SH-SY5Y (cell line): ENCODE results near the gene TSPEAR.
"Not testable (repeated sequence)": the region's sequence is repeated elsewhere in the genome, so short reads cannot be mapped to it uniquely, and the experiment has no call there.

ENCODE experiments used
- GATA2 ChIP-seq: IDR thresholded peaks from 2 replicates; pipeline ENCODE4 v1.6.1; 2011; ENCODE audit warnings: mild to moderate bottlenecking, low read depth, low read length
- GATA3 ChIP-seq: IDR thresholded peaks from 2 replicates; pipeline ENCODE4 v1.6.1; 2011; ENCODE audit warnings: low read depth, mild to moderate bottlenecking, low read length, moderate library complexity

Gene TSPEAR

DNA sequence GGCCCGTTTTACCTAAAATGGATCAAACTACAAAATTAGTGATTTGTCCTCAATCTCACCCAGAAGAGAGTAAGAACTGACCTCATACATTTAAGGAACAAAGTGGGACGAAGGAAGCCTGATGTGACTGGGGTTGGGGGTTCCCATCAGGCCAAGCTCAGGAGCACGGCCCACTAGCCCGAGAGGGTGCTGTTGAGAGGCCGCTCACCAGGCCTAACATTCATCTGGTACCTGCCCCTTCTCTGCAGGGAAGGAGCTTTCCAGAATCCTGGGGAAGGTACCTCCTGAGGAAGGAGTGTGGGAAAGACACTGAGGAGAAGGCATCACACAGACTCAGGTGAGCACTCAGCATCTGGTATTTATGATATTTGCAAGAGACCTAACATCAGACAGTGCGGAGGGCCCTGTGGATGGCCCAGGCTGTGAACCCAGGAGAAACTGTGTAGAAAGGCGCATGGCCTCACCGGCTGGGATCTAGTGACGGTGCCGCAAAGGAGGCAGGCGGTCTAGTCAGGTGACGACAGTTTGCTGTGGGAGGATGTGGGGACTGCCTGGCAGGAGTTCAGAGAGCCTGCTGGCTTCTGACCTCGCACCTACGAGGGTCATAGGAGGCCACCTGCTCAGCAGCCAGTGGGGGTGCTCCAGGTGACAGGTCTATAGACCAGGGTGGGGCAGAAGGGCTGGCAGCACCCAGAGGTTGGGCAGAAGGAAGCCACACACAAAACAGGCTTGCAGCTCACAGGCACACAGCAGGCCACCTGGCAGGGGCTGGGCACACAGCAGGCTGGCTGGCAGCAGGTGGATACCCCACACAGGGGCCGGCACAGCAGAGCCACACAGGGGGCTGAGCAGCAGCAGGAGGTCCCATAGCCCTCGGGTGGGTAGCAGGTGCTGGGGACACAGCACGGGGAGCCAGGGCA, 57.5 kb downstream of the TSPEAR start:
- no peak for TF ChIP-seq GATA2
- TF ChIP-seq GATA3, result no peak

- TF ChIP-seq GATA3 (no peak), GATA2 (no peak)
Measured at GRCh38 chr21:44653123-44653522, 58.2 kb downstream of the TSPEAR start.

GRCh38 chr21:44650973-44651675, 60.2 kb downstream of the TSPEAR start:
- TF ChIP-seq GATA3 (no peak), GATA2 (no peak)

GRCh38 chr21:44650265-44650972, 61.0 kb downstream of the TSPEAR start:
- no peak for TF ChIP-seq GATA3
- TF ChIP-seq GATA2, result no peak

DNA sequence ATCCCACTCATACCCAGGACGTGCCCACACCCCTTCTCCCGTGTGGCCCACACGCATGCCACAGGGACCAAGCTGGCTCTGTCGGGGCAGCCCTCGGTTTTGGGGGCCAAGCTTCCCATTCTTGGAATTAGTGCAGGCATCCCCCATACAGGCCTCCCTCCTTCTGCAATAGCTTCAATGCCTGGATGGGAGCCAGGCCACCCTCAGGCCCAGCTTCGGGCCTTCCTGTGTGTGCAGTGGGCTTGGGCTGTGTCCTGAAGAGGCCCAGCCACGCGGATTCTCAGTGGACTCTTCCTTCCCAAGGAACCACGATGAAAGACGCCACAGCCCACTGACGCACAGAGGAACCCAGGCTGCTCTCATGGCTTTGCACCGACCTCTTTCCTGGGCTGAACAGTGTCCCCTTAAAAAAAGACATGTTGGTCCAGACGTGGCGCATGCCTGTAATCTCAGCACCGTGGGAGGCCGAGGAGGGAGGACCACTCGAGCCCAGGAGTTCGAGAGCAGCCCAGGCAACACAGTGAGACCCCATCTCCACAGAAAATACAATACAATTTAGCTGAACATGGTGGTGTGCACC, 61.8 kb downstream of the TSPEAR start:
- TF ChIP-seq GATA2 (no peak), GATA3 (no peak)

DNA sequence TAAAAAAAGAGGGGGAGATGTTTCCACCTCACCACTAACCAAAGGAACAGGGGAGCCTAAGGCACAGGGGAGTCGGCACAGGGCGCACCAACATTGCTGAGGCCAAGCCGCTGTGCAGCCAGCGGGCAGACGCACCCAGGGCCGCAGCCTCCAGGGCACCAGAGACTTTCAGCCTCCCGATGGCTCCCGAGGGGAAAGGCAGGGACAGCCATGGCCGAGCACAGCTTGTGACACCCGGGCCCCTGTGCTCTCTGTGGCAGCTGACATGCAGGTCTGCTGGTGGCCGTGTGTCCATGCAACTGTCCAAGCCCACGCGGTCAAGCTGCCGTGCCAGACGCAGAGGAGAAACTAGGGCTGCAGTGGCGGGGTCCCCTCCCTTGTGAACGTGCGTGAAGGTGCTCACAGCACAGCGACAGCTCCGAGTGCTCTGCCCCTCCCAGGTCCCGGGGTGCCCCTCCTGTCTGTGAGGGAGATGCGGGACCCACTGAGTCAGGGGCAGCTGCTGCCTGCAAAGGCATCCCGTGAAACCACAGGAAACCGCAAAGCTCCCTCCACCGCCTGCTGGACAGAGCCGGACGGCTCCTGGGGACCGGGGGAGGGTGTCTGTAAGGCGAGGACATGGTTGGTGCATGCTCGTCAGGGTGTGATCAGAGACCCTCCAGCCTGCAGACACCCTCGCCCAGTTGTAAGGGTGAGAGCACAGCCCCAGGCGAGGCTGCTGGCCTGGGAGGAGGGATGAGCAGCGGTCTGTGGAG, 62.6 kb downstream of the TSPEAR start:
- TF ChIP-seq GATA2, result no peak
- no peak for TF ChIP-seq GATA3

DNA sequence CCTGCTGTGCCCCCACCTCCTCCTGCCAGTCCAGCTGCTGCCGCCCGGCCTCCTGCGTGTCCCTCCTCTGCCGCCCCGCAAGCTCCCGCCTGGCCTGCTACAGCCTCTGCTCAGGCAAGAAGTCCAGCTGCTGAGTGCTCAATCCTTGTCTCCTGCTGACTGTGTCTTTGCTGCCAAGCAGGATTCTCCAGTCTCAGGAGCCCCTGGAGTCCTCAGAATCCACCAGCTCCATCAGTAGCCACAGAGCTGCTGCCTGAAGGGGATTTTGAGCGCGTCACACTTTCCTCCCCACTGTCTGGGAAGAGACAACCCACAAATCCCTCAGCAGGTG, 64.2 kb downstream of the TSPEAR start:
- TF ChIP-seq GATA2, result no peak
- no peak for TF ChIP-seq GATA3

DNA sequence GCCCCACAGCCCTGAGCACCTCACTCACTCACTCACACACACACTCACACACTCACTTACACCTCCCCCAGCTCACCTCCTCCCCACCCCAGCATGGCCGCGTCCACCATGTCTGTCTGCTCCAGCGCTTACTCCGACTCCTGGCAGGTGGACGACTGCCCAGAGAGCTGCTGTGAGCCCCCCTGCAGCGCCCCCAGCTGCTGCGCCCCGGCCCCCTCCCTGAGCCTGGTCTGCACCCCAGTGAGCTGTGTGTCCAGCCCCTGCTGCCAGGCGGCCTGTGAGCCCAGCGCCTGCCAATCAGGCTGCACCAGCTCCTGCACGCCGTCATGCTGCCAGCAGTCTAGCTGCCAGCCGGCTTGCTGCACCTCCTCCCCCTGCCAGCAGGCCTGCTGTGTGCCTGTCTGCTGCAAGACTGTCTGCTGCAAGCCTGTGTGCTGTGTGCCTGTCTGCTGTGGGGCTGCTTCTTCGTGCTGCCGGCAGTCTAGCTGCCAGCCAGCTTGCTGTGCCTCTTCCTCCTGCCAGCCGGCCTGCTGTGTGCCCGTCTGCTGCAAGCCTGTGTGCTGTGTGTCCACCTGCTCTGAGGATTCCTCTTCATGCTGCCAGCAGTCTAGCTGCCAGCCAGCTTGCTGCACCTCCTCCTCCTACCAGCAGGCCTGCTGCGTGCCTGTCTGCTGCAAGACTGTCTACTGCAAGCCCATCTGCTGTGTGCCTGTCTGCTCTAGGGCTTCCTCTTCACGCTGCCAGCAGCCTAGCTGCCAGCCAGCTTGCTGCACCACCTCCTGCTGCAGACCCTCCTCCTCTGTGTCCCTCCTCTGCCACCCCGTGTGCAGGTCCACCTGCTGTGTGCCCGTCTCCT, 64.8 kb downstream of the TSPEAR start, which contains the start of gene KRTAP10-11:
KRTAP10-11 (plus strand) TSS at position 49 of the 856 bp plus-strand sequence; CDS start at position 94, 45 bp downstream.
- not testable (repeated sequence) for TF ChIP-seq GATA3, GATA2

DNA sequence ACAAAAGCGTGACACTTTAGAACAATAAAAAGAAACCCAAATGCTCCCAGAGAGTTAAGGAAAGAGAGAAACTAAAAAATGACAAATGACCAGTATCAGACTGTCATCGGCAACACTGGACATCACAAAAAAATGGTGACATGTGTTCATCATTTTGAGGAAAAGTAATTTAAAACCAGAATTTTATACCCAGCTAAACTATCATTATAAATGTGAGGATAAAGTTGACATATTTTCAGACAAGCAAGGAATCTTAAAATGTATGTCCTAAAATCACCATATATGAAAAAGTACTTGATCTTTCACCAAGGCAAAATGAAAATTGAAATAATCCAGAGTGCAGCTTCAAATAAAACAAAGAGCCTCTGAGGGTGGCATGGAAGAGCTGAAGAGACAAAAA, 66.5 kb downstream of the TSPEAR start:
- no peak for TF ChIP-seq GATA3
- TF ChIP-seq GATA2, result no peak

DNA sequence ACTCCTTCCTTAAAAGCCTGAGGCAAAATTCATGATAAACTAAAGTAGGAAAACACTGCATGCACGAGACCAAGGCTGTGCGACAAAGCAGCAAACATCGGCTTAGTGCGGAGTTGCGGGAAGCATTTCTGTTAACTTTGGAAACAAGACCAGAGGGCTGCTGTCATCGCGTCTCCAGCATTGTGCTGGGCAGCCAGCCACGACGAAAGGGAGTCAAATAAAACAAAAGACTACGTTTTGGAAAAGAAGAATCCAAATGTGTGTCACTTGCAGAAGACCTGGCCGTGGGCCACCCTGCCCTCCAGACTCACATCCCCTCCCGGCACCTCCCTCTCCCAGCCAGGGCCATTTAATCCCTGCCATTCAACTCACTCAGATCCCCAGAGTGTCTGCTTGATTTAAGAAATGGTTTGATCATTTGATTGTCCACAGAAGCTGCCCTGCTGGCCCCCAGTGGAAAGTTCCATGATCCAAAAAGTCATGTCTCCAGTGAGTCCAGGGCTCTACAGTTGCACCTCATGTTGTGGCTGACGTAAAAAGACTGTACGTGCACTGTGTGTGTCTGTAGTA, 67.5 kb downstream of the TSPEAR start:
- TF ChIP-seq GATA2, result no peak
- no peak for TF ChIP-seq GATA3

- no peak for TF ChIP-seq GATA3
- TF ChIP-seq GATA2, result no peak
Measured at GRCh38 chr21:44640761-44641160, 70.6 kb downstream of the TSPEAR start.

- no peak for TF ChIP-seq GATA3
- no peak for TF ChIP-seq GATA2
Measured at GRCh38 chr21:44639331-44639655, 72.1 kb downstream of the TSPEAR start.
